NT2/D1 (cell line): ENCODE measurements around the gene SUMO3.

Experiments used
- DNase-seq: peaks from one replicate; pipeline ENCODE4 v3.0.0-alpha.2; 2011; ENCODE audit warnings: low read depth, low spot score
- H3K27me3 ChIP-seq: 2 replicates; pipeline ENCODE4 v1.6.0; 2011; ENCODE audit warnings: mild to moderate bottlenecking; ENCODE audit not compliant: insufficient read length, insufficient read depth
- H3K36me3 ChIP-seq: 2 replicates; pipeline ENCODE4 v1.6.1; 2011; ENCODE audit warnings: mild to moderate bottlenecking, low read length, mixed read lengths; ENCODE audit not compliant: insufficient read depth, insufficient read length
- H3K4me1 ChIP-seq: 2 replicates; pipeline ENCODE4 v1.5.1; 2011; ENCODE audit not compliant: insufficient read depth, insufficient read length
- H3K4me3 ChIP-seq: 2 replicates; pipeline ENCODE4 v1.5.1; 2011; ENCODE audit warnings: low read depth; ENCODE audit not compliant: insufficient read length
- H3K9ac ChIP-seq: 2 replicates; pipeline ENCODE4 v1.6.0; 2011; ENCODE audit warnings: low read depth; ENCODE audit not compliant: insufficient read length
- H3K9me3 ChIP-seq: 2 replicates; pipeline ENCODE4 v1.5.1; 2011; ENCODE audit warnings: mild to moderate bottlenecking, low read length; ENCODE audit not compliant: insufficient read depth
- SUZ12 ChIP-seq: IDR thresholded peaks from 2 replicates; pipeline ENCODE4 v1.6.1; 2011; ENCODE audit not compliant: insufficient read length, insufficient read depth; ENCODE audit errors: extremely low read depth
- YY1 ChIP-seq: IDR thresholded peaks from 2 replicates; pipeline ENCODE4 v1.6.1; 2011; ENCODE audit not compliant: insufficient read length, insufficient read depth
- ZNF274 ChIP-seq: IDR thresholded peaks from 2 replicates; pipeline ENCODE4 v1.6.1; 2011; ENCODE audit warnings: mild to moderate bottlenecking, low read depth, low read length

Gene SUMO3

GRCh38 chr21:44766818-44767354, 51.0 kb downstream of the SUMO3 start:
- TF ChIP-seq SUZ12: no peak
- no peak for TF ChIP-seq ZNF274
- TF ChIP-seq YY1: no peak
- Histone ChIP-seq H3K9me3 (no peaks in the 10 kb centered on the region; the same call in 1 of the 2 replicates), H3K4me1 (peaks cover 37% of the 10 kb centered on the region), H3K36me3 (peaks cover 24% of the 10 kb centered on the region), H3K9ac (no peak overlapping the region), H3K4me3 (no peak overlapping the region), H3K27me3 (no peaks in the 10 kb centered on the region)
- DNase-seq: no peak

- TF ChIP-seq SUZ12 (no peak), YY1 (no peak), ZNF274 (no peak)
- no peaks in the 10 kb centered on the region for H3K27me3 ChIP-seq
- H3K36me3 ChIP-seq: peaks cover 17% of the 10 kb centered on the region
- H3K9me3 ChIP-seq: no peaks in the 10 kb centered on the region; the same call in 1 of the 2 replicates
- peak overlapping the region; percentile 47 for H3K9ac ChIP-seq
- DNase-seq: no peak
- no peak overlapping the region for H3K4me3 ChIP-seq
- H3K4me1 ChIP-seq: peaks cover 41% of the 10 kb centered on the region
Measured at GRCh38 chr21:44766014-44766817, 51.6 kb downstream of the SUMO3 start.

- H3K4me1 ChIP-seq: peaks cover 48% of the 10 kb centered on the region
- DNase-seq: no peak
- no peak for TF ChIP-seq YY1
- no peak for TF ChIP-seq SUZ12
- TF ChIP-seq ZNF274: no peak
Measured at GRCh38 chr21:44765231-44766013, 52.4 kb downstream of the SUMO3 start.

GRCh38 chr21:44764319-44765230, 53.3 kb downstream of the SUMO3 start:
- peaks cover 1% of the 10 kb centered on the region for H3K36me3 ChIP-seq
- TF ChIP-seq SUZ12 (no peak), YY1 (no peak), ZNF274 (no peak)
- H3K4me1 ChIP-seq: peaks cover 46% of the 10 kb centered on the region
- no peak overlapping the region for H3K4me3 ChIP-seq
- no peaks in the 10 kb centered on the region; the same call in 1 of the 2 replicates for H3K9me3 ChIP-seq
- peak overlapping the region; percentile 34 for H3K9ac ChIP-seq
- DNase-seq: no peak
- H3K27me3 ChIP-seq: no peaks in the 10 kb centered on the region

More at GRCh38 chr21:44765231-44766013, 52.4 kb downstream of the SUMO3 start:
- no peaks in the 10 kb centered on the region for H3K27me3 ChIP-seq
- H3K9ac ChIP-seq: peak overlapping the region; percentile 47
- H3K36me3 ChIP-seq: peaks cover 9% of the 10 kb centered on the region
- H3K9me3 ChIP-seq: no peaks in the 10 kb centered on the region; the same call in 1 of the 2 replicates
- H3K4me3 ChIP-seq: no peak overlapping the region

- Histone ChIP-seq H3K9me3 (no peaks in the 10 kb centered on the region; the same call in 1 of the 2 replicates), H3K4me1 (peaks cover 47% of the 10 kb centered on the region), H3K9ac (no peak overlapping the region), H3K4me3 (no peak overlapping the region), H3K36me3 (no peaks in the 10 kb centered on the region), H3K27me3 (no peaks in the 10 kb centered on the region)
- TF ChIP-seq SUZ12: no peak
- DNase-seq: no peak
Measured at GRCh38 chr21:44763451-44764318, 54.2 kb downstream of the SUMO3 start.

- no peaks in the 10 kb centered on the region; the same call in 1 of the 2 replicates for H3K9me3 ChIP-seq
- no peak overlapping the region for H3K4me3 ChIP-seq
- H3K36me3 ChIP-seq: no peaks in the 10 kb centered on the region
- no peaks in the 10 kb centered on the region for H3K27me3 ChIP-seq
- peaks cover 45% of the 10 kb centered on the region for H3K4me1 ChIP-seq
- H3K9ac ChIP-seq: no peak overlapping the region
- no peak for TF ChIP-seq ZNF274
- DNase-seq: no peak
Measured at GRCh38 chr21:44763050-44763378, 54.8 kb downstream of the SUMO3 start.
